HG03135 (cell line): ENCODE data around the gene PPARGC1A.

Source experiments
- ATAC-seq: cut with Tn5 transposase; IDR thresholded peaks from one replicate; pipeline ENCODE4 v1.9.1; 2021; ENCODE audit warnings: mild to moderate bottlenecking, moderate library complexity; ENCODE audit not compliant: unreplicated experiment

The PPARGC1A gene

DNA sequence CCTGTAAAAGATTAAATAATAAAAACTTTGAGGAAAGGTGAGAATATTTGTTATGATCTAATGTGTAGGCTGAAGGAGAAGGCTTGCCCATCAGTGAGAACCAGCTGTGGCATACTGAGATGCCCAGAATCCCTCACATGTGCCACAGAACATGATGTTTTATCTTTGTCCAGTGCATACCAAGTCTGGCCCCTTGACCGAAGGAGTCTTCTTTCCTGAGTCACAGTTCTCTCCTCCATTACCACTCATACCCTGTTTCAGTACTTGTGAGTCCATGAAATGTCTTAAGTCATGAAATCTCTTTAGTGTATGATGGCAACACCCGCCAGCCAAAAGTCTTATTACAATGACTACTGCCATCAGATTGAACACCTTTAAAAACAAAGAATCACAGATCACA, 42.7 kb downstream of the PPARGC1A start:
- ATAC-seq = no peak

DNA sequence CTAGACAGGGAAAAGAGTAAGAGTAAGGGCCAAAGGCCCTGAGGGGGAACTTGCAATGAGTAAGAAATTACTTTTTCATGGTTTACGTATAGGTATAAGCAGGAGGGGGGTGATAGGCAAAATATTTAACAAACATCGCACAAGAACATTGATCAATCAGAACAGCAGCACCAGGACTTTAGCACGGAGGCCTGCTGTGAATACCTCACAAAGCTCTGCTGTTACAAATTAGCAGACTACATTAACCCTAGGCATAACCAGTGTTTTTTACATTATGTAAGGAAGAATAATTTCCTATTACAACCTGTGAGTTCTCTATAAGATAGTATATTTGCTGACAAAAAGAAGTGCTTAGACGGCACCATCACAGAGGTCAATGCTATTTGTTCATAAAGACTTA, 44.9 kb downstream of the PPARGC1A start:
- ATAC-seq = no peak

GRCh38 chr4:23839279-23839678, 50.6 kb downstream of the PPARGC1A start:
- ATAC-seq = no peak

- no peak for ATAC-seq
These were observed 51.2 kb downstream of the PPARGC1A start for GRCh38 chr4:23838607-23839006.

DNA sequence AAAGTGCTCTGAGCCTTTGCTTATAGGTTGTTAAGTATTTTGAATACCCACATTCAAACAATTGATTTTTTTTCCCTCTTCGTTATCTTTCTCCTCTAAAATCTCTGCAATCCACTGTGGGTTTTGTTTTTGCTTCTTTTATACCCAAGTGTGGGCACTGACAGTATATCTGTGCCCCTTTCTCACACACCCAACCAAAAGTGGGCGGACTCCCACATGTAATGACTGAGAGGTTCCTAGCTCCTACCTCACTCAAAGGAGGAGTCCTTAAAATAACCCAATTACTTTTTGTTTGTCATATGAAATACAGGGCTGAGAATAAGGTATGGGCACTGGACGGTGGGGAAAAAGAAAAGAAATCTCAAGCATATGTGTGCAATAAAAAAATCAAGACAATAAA, 51.7 kb downstream of the PPARGC1A start:
- ATAC-seq = no peak

DNA sequence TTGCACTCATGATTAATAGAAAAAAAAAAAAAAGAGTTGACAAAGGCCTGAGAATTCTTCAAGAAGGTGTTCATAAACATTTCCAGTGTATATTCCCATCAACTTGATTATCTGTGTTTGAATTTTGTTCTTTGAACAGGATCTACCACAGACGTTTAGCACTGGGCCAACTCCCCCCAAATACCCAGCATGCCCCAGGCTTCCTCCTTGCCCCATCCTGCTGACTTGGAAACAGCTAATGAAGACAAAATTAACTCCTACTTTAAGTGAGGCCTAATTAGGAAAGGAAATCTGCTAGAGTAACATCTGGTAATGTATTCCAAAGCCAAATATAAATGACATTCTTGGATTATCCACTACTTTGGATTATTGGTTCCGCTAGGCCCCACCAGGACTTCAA, 52.5 kb downstream of the PPARGC1A start:
- no peak for ATAC-seq

- ATAC-seq = no peak
These were observed 53.9 kb downstream of the PPARGC1A start for GRCh38 chr4:23835774-23836478.

- no peak for ATAC-seq
These were observed 61.1 kb downstream of the PPARGC1A start for GRCh38 chr4:23828779-23829178.

DNA sequence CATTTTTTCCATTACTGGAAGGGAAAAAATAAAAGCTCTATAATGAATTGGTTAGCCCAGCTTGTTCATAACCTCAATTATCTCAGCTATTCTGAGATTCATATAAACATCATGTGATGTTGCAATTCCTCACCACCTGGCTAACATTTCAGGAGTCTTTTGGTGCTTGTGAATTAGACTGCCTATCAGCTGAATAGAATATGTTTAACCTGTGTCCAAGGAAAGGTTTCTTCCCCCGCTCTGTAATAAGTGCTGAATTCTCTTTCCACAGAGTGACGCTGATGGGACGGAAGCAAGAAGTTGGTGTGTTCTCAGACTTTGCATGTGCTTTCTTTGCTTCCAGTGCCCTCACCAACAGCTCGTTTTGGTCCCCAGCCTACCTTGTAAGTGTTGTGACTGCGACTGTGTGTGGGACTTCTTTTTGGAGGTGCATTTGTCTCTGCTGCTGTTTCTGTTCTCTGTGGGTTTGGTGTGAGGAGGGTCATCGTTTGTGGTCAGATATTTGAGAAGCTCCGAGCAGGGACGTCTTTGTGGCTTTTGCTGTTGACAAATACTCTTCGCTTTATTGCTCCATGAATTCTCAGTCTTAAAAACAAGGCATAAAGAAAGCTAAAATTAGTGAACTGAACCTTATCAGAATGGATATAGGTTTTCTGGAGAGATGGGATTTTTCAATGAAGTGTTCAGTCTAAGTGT, 61.7 kb downstream of the PPARGC1A start:
- ATAC-seq = no peak

GRCh38 chr4:23822181-23822580, 67.7 kb downstream of the PPARGC1A start:
- no peak for ATAC-seq

DNA sequence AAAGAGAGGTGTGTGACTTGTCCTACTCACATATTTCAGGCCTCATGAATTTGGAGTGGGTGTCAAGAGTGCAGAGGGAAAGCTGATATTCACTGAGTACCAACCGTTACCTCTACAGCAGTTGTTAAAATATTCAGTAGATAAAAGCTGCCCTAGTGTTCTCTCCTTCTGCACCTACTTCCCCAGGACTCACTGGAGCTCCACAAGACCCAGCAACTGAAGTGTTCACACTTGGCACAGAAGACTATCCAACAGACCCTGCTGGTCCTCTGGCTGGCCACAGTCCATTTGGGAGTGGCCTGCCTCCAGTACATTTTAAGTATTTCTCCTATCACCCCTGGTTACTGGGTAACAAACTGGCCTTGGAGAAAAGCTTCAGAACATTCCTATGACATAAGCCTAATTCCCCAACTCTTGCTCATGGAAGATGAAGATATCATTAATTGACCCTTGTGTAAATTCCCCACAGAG, 70.8 kb downstream of the PPARGC1A start:
- no peak for ATAC-seq

- no peak for ATAC-seq
These were observed 71.6 kb downstream of the PPARGC1A start for GRCh38 chr4:23818097-23818885.

DNA sequence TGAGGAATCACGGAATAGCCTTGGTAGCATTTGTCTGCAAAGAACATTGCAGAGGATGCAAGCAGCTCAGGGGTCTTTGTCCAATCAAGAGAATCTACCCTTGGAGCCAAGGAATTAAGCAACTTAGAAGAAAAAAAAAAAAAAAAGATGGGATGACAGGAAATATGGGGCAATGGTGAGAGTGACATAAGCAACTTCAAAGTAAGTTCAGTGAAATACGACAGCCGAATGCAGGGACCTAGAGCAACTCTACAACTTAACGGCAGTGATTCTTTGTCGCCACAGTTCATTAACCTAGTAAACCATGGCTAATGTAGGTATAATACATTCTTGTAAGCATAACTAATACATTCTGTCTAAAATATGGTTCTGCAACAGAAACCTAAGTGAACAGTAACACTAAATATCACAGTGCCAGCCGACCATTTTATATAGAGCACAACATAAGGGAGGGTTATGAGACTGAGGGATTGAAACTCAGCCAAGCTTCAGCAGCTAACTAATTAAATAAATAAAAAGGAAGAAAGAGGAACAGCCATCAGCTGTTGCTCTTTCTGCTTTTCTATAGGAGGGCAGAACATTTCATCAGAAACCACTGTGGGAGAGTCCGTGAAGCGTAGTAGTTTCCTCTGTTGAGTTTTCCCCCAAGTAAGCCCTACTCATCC, 74.7 kb downstream of the PPARGC1A start:
- ATAC-seq = no peak

GRCh38 chr4:23814587-23814986, 75.3 kb downstream of the PPARGC1A start:
- ATAC-seq = no peak

DNA sequence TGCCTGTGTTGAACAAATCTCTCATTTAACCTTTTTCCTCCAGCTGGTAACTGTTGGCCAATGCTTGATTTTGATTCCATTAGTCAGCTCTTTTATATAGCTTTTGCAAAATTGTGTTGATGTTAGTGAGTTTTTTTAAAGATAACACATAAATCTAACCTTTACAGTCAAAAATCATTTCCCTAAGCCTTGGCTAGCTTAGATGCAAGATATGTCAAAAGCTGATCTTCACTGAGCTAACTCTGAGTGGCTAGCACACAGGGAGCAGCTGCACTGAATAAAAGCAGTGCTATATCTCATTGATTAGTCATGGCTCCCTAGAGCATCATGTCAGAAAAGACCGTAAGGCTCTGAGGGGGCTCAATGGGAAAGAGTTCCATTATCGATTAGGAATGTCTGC, 78.7 kb downstream of the PPARGC1A start:
- ATAC-seq = no peak

DNA sequence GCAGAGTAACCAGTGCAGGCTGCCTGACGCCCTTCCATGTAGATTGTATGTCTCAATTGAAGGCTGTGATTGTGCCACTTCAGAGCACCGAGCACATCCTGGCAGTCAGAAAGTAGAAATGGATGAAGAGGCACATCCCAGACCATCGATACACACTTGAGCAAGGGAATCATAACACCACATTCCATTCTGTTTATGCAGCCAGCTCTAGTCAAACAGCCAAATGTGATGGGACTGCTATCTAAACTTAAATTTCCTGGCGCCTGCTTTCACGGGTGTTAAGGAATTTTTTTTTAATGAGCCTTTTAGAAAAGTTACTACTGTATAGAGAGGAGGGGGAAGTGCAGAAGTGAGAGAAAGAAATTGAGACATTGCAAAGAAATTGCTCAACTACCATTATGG, 84.4 kb downstream of the PPARGC1A start:
- no peak for ATAC-seq

DNA sequence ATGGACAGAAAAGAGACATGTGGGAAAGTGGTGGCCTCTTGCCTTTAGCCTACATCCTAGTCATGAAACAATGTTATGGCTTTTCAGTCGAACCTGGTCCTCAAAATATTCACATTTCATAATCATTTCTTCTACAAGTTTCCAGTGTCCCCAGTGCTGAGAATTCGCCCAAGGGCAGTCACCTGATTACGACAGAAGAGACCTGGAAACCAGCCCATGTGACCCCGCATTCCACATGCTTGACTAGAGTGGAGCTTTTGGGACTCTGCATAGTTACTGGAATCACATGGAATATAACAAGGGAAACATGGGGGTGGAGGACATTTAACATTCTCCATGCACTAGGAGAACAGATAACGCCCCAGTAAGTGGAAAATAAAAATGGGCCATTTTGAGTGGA, 100.1 kb downstream of the PPARGC1A start:
- no peak for ATAC-seq

DNA sequence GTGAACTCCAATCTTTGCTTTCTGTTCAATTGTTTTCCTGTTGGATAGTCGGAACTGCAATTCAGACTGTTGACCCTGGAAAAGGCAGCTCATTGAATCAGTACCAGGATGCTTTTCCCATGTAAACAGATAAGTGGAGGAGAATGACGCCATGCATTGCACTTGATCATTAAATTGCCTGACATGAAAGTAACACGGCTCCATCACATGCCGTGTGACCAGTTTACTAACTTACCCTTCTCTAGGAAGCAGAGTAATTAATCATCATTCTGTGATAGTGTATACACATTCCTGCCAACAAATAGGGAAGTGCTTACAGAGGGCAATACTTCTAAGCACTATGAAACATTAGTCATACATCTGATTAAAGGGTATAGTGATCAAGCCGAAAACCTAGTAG, 101.4 kb downstream of the PPARGC1A start:
- ATAC-seq = no peak

DNA sequence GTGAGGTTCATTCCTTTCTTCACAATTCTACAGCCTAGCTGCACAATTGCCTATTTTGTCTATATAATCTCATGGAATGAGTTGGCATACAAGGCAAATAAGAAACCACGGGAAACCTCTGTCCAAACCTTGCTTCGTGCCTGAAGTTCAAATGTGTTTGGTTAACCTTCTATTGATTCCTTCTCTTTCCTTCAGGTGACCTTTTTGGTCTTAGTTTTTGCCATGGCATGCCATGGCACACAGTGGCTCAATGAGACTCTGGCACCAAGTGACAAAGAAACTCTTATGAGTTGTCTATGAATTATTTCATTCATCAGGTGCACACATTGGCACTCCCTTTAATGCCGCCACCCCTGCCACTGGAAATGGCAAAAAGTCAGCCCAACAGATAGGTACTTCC, 101.8 kb downstream of the PPARGC1A start:
- ATAC-seq = no peak

DNA sequence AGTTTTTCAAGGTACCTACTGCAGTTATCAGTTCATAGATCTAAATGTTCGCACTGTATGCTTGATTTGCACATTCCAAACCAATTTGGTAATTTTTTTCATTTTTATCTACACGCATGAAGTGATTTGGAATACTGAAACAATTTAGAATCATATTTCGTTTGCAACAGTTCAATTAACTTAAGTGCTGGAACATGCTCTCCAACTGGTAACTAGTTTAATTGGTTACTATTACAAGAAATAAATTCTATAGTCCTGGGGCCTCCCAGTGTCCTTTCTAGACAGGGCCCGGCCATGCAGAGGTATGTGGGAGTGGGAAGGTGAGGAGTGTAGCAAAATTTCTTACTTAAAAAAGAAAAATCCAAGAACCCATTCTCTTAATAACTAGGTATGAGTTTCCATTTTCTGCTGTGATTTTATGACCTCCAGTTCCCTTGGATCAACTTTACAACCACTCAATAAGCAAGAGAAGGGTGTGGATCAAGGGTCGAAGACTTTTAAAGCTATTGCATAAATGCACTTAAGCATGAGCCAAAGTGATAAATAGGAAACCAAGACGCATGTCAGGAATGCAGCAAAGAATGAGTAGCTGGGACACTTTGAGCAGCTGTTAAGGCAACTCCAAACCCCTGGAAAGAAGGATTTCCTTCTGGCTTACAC, 106.9 kb downstream of the PPARGC1A start:
- ATAC-seq = no peak

DNA sequence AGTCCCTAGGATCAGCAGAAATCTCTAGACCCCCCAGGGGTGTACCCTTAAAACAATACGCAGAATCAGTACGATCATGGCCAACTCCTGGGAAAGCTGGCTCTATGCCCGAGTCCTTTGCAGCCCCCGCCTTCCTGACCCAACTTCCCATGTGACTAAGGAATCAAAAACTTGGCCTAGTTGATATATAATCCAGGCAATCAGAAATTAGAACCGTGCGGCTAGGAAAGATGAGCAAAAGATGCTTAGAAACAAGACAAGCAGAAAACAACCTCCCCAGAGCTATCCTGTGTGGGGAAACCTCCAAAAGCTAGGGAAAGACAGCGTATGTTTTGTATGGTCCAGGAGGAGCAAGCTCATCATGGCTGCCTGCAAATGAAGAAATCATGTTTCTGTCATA, 110.0 kb downstream of the PPARGC1A start:
- ATAC-seq = no peak
